Ramos (cell line): ENCODE data around the gene PLET1.

Experiments
- in situ Hi-C: fragments of 300-500 bp; cut with MboI; formaldehyde crosslinking; loops from one replicate; pipeline ENCODE4 v1.14.3; 2022; ENCODE audit warnings: low sequenced_read_pairs; ENCODE audit not compliant: unreplicated experiment

PLET1 gene

GRCh38 chr11:112288021-112288420 is 27.4 kb upstream of the PLET1 start:
- in situ Hi-C loops, result loop anchor here (25.0 kb wide), 1 partner anchor 999 kb away; no protein-coding TSS in a partner anchor

DNA sequence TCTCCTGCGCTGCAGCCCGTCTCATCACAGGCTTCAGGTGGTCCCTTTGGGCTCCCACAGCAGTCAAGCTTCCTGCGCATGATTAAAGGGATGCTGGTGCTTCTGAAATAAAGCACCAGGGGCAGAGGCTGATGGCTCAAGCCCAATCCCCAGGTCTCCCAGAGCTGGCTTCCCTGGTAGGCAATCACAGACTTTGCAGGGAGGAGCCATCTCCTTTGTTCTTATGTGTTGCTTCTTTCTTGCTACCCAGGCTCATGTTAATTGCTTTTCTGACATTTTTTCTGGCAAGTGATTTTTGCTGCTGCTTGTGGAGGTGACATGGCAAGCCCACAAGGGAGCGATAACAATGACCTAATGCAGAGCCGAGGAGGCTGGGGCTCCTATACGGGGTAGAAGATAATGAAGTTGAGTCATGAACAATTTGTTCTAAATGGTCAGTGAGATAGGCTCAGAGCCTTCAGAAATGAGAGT is 25.2 kb upstream of the PLET1 start:
- in situ Hi-C loops, result loop anchor here (25.0 kb wide), 1 partner anchor 1001 kb away; no protein-coding TSS in a partner anchor

GRCh38 chr11:112281726-112282125 is 21.1 kb upstream of the PLET1 start:
- in situ Hi-C loops, result loop anchor here (5.0 to 25.0 kb wide), 2 partner anchors 59 to 1006 kb away; no protein-coding TSS in a partner anchor

DNA sequence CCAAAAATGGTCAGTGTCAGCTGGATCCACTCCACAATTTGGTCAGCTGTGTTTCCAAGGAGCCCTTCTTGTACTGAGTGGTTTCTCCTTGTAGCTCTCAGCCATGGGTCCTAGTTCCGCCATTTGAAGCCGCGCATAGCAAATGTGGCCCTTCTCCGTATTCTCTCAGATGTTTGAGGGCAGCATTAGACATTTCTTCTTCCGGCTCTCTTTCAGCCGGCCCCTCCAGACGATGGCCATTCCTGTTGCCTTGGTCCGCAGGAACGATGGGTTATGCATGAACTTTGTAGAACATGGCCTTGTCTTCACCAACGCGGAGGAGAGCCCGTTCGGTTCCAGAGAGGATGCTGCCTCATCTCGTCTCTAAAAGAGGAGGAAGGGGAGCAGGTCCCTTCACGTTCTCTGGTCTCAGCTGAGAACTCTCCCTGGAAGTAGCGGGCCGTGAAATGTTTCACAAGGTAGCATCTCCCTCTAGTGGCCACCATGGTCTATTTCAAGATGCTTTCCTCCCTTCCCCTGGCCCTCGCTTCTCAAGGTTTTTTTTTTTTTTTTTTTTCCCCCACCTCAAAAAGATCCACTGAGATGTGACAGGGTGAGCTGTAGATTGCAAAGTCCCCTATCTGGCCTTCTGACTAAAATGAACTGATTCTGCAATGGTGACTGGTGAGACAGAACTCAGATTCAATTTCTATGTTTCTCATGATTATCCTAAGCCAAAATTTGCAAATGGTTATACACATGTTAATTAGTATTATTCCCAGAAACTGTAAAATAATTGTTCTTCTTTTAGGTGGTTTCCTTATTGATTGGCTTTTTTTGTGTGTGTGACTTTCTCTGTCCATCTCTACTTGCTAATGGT is 19.8 kb upstream of the PLET1 start:
- in situ Hi-C loops, result loop anchor here (5.0 to 25.0 kb wide), 2 partner anchors 58 to 1007 kb away; no protein-coding TSS in a partner anchor

- in situ Hi-C loops, result loop anchor here (5.0 to 25.0 kb wide), 2 partner anchors 58 to 1007 kb away; no protein-coding TSS in a partner anchor
Observed at GRCh38 chr11:112279901-112280267, 19.2 kb upstream of the PLET1 start.

DNA sequence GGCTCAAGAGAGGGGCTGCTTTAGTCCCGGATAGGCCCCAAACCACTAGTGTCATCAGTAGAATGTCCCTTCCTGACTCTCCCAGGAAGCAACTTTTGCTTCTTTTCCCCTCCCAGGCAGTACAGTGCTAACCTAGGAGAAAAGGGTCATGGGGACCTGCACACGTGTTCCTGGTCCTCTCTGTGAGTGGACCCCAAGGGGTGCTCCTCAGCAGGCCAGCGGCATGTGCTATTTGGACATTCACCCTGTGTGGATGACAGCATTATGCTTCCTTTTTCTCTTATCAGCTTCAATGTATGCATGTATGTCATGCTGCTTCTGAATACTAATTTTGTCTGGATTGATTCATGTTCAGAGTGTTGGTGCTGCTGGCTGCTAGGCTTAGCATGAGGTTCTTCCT is 18.1 kb upstream of the PLET1 start:
- in situ Hi-C loops, result loop anchor here (25.0 kb wide), 1 partner anchor 1008 kb away; no protein-coding TSS in a partner anchor

- in situ Hi-C loops, result loop anchor here (25.0 kb wide), 1 partner anchor 1009 kb away; no protein-coding TSS in a partner anchor
Observed at GRCh38 chr11:112277941-112278340, 17.3 kb upstream of the PLET1 start.

DNA sequence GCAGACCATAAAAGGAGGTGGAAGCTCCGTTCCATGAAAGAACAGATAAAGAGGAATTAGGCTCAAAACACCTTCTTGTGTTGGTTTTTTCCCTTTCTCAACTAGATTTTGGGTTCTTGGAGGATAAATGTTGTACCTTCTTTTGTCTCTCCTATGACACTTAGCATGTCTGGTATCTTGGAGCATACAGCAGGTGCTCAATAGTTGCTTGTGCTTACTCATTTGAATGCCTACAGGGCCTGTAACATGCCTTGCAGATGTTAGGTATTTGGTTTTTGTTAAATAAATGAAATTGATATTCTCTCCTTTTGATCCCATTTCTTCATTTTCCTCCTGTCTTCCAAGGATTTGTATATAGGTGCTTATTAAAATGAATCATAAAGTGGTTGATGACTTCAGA is 16.4 kb upstream of the PLET1 start:
- in situ Hi-C loops, result loop anchor here (25.0 kb wide), 1 partner anchor 1010 kb away; no protein-coding TSS in a partner anchor

- in situ Hi-C loops, result no loop called here
Observed at GRCh38 chr11:112274007-112274783, 13.5 kb upstream of the PLET1 start.

- in situ Hi-C loops, result no loop called here
Observed at GRCh38 chr11:112273066-112273465, 12.4 kb upstream of the PLET1 start.

- in situ Hi-C loops, result no loop called here
Observed at GRCh38 chr11:112271242-112271641, 10.6 kb upstream of the PLET1 start.

DNA sequence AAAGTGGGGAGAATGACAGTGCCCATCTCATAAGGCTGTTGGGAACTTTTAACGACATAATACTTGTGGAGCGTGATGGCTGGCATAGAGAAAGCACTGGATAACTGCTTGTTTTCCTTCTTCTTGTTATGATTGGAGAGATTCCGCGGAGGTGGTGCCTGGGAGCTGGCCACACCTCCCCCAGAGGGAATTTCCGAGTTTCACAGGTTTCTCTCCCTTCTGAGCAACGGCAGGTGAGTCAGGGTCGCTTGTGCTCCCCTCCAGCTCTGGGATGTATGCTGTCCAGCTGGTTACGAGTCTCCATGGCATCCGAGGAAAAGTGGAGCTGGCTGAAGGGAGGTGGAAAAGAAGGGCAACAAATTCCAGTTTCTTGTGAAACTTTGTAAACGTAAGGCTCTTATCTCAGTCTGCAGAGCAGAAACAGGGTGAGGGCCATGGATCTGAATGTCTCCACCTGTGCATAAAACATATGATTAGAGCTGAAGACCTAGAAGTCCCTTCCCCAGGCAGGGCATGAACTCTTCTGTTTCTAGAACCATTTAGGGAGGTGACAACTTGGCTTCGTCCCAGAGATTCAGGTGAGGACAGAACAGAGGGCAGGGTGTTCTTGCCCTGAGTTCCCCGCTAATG is 10.0 kb upstream of the PLET1 start:
- in situ Hi-C loops, result no loop called here

DNA sequence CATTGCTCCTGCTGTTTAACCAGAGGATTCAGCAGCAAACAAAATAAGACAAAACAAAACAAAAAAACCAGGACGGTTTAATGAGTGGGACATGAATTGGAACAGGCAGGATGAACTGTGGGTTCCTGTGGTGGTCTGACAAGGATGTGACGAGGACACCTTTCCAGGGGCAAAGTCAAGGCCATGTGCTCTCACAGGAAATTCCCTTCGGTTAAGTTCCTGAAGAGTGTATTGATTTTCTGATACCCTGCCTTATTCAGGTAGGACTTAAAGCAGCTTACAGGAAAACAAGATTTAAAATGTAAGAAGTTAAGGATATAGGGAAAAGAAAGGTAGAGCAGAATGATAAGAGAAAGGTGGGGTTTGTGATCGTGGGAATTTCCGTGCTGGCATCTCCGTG is 8.5 kb upstream of the PLET1 start:
- in situ Hi-C loops, result no loop called here

DNA sequence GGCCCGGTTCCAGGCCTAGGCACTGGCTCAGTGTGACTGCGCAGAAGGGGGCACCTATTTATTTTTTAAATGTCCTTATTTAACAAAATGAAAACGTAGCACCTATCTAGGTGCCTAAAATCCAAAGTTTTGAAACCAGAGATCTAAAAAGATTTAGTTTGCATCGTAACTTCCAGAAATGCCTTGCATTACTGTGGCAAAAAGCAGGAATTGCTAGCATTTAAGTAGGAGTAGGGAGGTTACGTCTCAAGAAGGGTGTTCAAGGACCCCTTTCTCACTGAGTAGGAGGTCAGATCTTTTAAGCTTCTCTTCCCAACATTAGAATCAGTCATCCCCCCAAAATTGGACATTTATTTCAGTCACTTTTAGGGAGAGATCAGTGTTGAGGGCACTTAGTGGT is 7.7 kb upstream of the PLET1 start:
- in situ Hi-C loops, result no loop called here

DNA sequence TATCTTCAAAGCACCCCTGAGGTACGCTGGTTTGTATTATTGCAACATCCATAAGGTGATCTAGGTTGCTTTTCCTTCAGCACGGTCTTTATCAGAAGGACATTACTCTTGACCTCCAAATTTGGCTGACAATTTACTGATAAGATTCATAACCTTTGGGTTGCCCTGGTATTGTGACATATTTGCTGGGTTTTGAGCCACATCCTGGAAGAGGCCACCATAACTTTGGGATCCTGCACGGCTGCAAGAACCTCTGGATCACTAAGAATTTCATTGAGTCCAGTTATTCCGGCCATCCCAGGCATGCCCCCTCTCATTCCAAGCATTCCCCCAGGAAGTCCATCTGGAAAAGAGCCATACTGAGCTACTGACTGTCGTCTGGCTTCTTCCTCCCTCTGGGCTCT is 6.5 kb upstream of the PLET1 start:
- in situ Hi-C loops, result no loop called here

- in situ Hi-C loops, result no loop called here
Observed at GRCh38 chr11:112266410-112266778, 5.7 kb upstream of the PLET1 start.

DNA sequence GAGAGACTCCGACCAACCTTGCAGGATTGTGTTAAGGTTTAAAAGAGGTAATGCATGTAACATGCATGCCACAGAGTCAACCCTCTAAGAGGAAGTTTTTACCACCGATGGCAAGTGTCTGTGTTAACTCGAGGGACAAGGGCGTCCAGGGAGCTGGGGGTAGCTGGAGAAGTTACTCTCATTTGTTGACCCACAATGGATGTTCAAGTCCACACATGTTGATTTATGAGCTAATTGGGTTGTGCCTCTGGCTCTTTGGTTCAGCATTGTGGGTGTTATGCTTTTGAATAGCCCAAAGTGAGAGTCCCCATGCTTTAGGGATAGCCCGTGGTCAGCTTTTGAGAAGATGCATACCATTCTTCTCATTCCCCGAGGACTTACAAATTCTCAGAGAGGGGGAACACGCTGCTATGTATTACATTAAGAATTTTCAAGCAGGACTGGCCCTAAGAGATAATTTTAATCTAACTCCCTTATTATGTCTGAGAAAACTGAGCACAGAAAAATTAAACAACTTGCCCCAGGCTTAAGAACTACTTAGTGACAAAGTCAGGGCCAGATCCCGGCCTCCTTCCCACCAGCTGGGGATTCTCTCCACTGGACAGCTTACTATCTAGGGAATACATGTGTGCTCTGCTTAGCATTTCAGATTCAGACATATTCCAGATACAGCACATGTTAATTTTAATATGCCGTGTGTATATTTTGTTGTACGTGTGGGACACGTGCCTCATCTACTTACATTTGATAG is 5.2 kb upstream of the PLET1 start:
- in situ Hi-C loops, result no loop called here

DNA sequence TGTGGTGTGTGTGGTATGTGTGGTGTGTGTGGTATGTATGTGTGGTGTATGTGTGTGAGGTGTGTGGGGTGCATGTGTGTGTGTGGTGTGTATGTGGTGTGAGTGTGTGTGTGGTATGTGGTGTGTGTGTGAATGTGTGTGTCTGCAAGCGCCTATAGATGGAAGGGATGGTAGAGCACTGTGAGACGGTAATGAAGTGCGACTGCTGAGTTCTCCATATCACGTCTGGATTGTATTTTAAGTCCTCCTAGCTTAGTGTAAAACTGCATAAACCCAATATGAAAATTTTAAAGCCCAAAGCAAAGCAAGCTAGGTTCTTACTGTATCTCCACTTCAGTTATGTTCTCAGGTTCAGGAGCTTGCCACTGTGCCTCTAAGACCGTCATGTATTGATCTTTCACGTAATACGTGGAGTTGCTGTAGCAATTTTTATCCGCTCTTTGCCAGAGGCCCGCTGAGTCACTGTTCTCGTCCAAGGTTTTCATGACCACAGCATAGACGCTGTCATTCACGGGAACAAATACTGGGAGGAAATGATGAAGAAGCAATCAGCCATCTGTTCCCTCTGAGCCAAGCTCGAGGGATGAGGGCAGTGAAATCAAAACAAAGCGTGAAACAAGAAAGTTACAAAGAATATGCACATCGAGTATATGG is 5.5 kb downstream of the PLET1 start:
- in situ Hi-C loops, result no loop called here

DNA sequence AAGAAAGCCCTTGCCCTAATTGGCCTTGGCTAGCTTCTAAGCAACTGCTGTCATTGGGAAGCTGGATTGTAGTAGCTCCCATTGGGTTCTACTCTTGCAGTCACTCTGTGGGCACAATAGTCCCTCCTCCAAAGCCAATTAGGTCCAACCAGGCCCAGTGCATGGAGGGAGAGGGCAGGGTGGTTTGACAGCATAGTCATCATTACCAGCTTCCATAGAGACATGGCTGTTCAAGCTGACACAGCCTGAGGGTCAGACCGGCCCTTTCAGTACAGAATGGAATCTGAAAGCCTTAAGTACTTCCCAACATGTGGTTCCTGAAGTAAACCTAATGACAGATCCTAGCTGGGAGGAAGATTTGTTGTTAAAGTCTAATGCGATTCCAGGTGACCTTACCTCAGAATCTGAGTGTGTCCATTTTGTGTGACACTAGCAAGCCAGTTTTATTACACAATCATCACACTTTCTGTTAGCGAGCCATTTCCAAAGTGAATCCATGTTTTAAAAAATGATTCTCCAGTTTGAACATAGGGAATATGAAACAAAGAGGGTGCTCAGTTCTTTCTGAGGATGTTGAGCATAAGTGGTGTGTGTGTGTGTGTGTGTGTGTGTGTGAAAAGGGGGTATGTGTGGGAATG is 6.9 kb downstream of the PLET1 start:
- in situ Hi-C loops, result no loop called here
